HL-60 (cell line): Measurements from ENCODE around the gene AP2A2.

Experiments
- DNase-seq, 2 experiments: peaks; one replicate each; pipeline ENCODE4 v3.0.0-alpha.2; 2010 to 2020; ENCODE audit warnings: low read depth in 1 of 2, low spot score in 1 of 2
- H3K27ac ChIP-seq: fragments of 250-450 bp; sonication (Bioruptor Pico); replicated peaks from 2 replicates; pipeline ENCODE4 v1.5.1; 2020; ENCODE audit warnings: mild to moderate bottlenecking, moderate library complexity
- H3K27me3 ChIP-seq: fragments of 250-450 bp; sonication (Bioruptor Pico); 2 replicates; pipeline ENCODE4 v1.5.1; 2021; ENCODE audit warnings: mild to moderate bottlenecking, moderate library complexity; ENCODE audit not compliant: insufficient read depth, poor library complexity, severe bottlenecking
- H3K4me3 ChIP-seq: replicated peaks from 2 replicates; pipeline ENCODE4 v1.5.1; 2011; ENCODE audit warnings: mild to moderate bottlenecking, control low read depth, low read length; ENCODE audit not compliant: insufficient read depth
- GABPA ChIP-seq: IDR thresholded peaks from 2 replicates; pipeline ENCODE4 v1.6.1; 2012; ENCODE audit warnings: low read depth
- POLR2AphosphoS5 ChIP-seq: IDR thresholded peaks from 2 replicates; pipeline ENCODE4 v1.6.1; 2012; ENCODE audit warnings: low read depth
- REST ChIP-seq: IDR thresholded peaks from 2 replicates; pipeline ENCODE4 v1.6.1; 2012; ENCODE audit warnings: low read depth; ENCODE audit not compliant: insufficient replicate concordance
- SPI1 ChIP-seq: IDR thresholded peaks from 2 replicates; pipeline ENCODE4 v1.6.1; 2012; ENCODE audit warnings: low read depth, mild to moderate bottlenecking, borderline replicate concordance
- TF ChIP-seq, protein P1 (sequence below): IDR thresholded peaks from one replicate; pipeline ENCODE4 v1.5.1; 2011; ENCODE audit warnings: low read length, control low read depth, inconsistent platforms; ENCODE audit not compliant: insufficient read depth

AP2A2 gene

GRCh38 chr11:968822-969221 is 43.2 kb downstream of the AP2A2 start:
- no peak overlapping the region for H3K27ac ChIP-seq

DNA sequence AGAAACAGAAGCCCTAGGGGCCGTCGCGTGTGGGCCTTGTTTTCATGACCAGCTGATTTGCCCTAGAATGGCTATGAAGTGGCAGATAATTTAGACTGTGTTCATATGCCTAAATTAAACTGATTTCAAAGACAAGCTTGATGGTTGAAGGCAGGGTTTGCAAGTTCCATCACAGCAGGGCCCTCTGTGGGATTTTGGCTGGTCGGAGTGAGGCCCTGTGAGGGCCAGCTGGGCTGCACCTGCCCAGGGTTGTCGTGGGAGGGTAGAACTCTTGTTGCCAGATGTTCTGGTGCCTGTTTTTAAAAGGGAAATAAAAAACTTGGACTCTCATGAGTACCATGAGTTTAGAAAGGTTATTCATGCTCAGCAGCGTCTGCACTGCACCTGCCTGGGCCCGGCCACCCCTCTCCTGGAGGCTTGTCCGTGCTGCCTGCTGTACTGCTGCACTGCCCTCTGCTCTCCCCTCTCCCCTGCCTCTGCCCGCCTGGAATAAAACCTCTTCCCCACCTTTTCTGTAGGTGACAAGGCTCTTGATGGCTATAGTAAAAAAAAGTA is 44.1 kb downstream of the AP2A2 start:
- no peak for TF ChIP-seq POLR2AphosphoS5
- TF ChIP-seq REST = no peak
- H3K27ac ChIP-seq = no peak overlapping the region
- H3K27me3 ChIP-seq = no peaks in the 10 kb centered on the region
- H3K4me3 ChIP-seq = no peak overlapping the region
- DNase-seq = no peak

More at GRCh38 chr11:968822-969221, 43.2 kb downstream of the AP2A2 start:
- DNase-seq = no peak
- TF ChIP-seq, protein P1, sequence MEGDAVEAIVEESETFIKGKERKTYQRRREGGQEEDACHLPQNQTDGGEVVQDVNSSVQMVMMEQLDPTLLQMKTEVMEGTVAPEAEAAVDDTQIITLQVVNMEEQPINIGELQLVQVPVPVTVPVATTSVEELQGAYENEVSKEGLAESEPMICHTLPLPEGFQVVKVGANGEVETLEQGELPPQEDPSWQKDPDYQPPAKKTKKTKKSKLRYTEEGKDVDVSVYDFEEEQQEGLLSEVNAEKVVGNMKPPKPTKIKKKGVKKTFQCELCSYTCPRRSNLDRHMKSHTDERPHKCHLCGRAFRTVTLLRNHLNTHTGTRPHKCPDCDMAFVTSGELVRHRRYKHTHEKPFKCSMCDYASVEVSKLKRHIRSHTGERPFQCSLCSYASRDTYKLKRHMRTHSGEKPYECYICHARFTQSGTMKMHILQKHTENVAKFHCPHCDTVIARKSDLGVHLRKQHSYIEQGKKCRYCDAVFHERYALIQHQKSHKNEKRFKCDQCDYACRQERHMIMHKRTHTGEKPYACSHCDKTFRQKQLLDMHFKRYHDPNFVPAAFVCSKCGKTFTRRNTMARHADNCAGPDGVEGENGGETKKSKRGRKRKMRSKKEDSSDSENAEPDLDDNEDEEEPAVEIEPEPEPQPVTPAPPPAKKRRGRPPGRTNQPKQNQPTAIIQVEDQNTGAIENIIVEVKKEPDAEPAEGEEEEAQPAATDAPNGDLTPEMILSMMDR = no peak
- no peak for TF ChIP-seq REST
- TF ChIP-seq GABPA = no peak
- no peak for TF ChIP-seq POLR2AphosphoS5
- no peak for TF ChIP-seq SPI1
- no peaks in the 10 kb centered on the region for H3K27me3 ChIP-seq
- H3K4me3 ChIP-seq = no peak overlapping the region

GRCh38 chr11:970319-970871 is 44.7 kb downstream of the AP2A2 start:
- Histone ChIP-seq H3K27ac (no peak overlapping the region), H3K4me3 (no peak overlapping the region), H3K27me3 (no peaks in the 10 kb centered on the region)
- peak in 1 of 2 experiments; percentile 47 for DNase-seq
- TF ChIP-seq SPI1 = no peak
- TF ChIP-seq REST = no peak
- peak; percentile 88 for TF ChIP-seq POLR2AphosphoS5
- no peak for TF ChIP-seq GABPA
- TF ChIP-seq, protein P1 = no peak
